GM18868 (cell line): ENCODE results near the gene TTLL4.
"Not testable (repeated sequence)": the region's sequence is repeated elsewhere in the genome, so short reads cannot be mapped to it uniquely, and the experiment has no call there.

ENCODE experiments used
- ATAC-seq: cut with Tn5 transposase; IDR thresholded peaks from one replicate; pipeline ENCODE4 v1.9.1; 2021; ENCODE audit warnings: mild to moderate bottlenecking, moderate library complexity; ENCODE audit not compliant: unreplicated experiment

The TTLL4 gene, protein sequence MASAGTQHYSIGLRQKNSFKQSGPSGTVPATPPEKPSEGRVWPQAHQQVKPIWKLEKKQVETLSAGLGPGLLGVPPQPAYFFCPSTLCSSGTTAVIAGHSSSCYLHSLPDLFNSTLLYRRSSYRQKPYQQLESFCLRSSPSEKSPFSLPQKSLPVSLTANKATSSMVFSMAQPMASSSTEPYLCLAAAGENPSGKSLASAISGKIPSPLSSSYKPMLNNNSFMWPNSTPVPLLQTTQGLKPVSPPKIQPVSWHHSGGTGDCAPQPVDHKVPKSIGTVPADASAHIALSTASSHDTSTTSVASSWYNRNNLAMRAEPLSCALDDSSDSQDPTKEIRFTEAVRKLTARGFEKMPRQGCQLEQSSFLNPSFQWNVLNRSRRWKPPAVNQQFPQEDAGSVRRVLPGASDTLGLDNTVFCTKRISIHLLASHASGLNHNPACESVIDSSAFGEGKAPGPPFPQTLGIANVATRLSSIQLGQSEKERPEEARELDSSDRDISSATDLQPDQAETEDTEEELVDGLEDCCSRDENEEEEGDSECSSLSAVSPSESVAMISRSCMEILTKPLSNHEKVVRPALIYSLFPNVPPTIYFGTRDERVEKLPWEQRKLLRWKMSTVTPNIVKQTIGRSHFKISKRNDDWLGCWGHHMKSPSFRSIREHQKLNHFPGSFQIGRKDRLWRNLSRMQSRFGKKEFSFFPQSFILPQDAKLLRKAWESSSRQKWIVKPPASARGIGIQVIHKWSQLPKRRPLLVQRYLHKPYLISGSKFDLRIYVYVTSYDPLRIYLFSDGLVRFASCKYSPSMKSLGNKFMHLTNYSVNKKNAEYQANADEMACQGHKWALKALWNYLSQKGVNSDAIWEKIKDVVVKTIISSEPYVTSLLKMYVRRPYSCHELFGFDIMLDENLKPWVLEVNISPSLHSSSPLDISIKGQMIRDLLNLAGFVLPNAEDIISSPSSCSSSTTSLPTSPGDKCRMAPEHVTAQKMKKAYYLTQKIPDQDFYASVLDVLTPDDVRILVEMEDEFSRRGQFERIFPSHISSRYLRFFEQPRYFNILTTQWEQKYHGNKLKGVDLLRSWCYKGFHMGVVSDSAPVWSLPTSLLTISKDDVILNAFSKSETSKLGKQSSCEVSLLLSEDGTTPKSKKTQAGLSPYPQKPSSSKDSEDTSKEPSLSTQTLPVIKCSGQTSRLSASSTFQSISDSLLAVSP

DNA sequence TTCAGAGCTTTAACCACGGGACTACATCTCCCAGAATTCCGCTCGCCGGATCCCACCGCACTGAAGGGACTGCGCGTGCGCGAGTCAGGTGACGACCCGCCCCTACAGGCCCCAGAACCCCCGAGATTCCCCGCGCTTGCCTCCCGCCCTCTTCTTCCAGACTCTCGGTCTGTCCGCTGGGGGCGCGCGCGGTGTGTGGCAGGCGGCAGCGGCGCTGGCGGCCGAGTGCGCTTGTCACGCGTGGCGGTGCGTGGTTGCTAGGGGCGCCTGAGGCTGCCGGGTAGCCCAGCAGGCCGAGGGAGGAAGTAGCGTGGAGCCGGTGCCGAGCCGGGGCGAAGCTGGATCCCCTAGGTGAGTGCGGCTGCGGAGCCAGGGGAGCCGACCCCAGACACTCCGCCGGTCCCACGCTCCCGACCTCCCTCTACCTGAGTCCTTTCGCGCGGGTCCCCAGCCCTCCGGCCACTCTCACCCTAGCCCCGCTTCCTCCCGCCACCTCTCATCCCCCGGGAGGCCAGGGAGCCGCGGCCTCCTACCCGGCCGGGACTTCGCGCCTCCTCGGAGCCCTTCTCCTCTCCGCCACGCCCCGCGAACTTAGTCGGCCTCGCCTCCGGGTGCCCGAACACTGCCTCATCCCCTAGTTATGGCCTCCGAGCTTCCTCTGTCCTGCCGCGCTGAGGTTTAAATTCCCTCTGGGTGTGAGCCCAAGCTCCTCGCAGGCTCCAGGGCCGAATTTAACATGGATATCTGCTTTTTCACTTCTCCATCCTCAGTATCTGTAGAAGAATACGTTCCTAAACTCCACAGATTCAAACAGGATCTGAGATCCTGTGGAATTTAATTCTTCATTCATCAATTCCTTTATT is at the start of gene TTLL4:
TSS of gene TTLL4 (plus strand) at position 149 of the 863 bp plus-strand sequence. CDS start 26,842 bp downstream, outside the sequence.
- ATAC-seq: peak; percentile 94

DNA sequence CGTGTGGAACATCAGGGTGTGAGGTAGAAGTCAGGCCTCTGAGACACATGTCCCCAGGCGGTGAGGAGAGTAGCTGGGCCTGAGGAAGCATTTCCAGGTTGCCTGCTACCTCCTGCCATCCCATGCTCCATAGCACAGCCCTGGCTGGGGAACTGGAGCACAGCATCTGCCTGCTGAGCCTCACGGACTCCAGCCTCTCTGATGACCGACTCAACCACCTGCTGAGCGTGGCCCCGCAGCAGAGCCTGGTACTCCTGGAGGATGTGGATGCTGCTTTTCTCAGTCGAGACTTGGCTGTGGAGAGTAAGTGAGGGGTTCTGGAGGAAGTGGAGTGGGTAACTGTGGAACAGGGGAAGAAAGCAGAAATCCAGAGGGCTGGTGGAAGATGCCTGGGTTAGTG is 48.3 kb upstream of the TTLL4 start:
- ATAC-seq: no peak

DNA sequence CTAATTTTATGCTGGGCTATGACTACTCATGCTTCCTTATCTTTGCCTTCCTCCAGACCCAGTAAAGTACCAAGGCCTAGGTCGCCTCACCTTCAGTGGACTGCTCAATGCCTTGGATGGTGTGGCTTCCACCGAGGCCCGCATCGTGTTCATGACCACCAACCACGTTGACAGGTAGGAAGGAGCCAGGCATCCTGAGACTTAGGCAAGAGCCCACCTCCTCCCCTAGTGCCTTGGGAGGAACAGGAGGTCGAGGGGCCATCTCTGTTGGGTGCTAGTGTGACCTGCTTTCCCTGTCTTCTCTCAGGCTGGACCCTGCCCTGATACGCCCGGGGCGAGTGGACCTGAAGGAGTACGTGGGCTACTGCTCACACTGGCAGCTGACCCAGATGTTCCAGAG is 47.8 kb upstream of the TTLL4 start:
- ATAC-seq: no peak

DNA sequence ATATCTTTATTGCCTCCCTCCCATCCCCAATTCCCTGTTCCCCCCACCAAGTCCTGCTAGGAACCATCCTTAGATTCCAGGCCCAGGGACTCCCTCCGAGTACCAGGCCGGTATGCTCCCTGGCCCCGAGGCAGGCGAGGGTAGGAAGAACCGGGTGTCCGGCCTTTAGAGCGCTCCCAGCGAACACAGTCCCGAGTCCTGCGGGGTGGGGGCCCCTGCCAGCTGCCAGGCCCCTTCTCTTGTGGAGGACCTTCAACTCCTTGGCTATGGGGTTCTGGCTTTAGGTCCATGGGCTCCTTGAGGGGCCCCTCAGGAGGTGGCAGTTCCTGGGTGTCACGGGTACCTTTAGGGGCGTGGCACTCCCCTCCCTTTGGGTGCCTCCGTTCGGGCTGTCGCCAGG is 46.7 kb upstream of the TTLL4 start:
- ATAC-seq: no peak

DNA sequence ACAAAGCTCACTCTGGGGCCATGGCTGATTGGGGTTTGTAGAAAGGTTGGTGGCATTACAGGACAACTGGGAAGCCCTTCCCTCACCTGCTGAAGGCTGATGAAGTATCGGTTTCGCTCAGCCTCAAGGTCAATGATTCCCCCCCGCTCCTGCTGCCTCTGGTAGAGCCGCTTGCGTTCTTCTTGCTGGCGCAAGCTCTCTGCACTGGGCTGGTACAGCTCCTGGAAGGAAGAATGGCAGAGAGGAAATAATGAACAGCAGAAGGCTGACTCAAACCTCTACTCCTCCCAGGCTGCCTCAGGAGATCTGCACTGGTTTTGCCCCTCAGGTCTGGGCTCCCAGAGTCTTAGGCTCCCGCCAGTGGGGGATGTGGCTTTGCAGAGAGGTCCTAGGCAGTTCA is 46.0 kb upstream of the TTLL4 start:
- no peak for ATAC-seq

DNA sequence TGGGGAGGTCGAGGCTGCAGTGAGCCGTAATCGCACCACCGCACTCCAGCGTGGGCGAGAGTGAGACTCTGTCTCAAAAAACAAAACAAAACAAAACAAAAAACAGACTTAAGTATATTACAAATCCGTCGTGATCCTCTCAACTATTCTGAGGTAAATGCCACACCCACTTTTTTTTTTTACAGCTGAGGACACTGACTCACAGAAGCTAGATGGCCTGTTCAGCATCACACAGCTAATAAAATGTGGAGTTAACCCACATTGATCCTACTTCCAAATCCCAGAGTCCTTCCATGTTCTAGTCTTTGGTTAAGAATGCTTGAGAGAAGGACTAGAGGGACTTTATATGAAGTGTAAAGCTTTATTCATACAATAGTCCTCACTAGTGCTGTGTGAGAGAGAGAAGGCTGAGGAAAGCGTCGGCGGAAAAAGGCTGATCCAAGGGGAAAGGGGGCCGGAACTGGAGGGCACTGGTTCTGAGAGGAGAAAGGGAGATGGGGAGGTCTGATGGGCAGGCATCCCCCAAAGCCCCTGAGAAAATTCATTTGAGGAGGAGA is 39.5 kb upstream of the TTLL4 start:
- no peak for ATAC-seq

DNA sequence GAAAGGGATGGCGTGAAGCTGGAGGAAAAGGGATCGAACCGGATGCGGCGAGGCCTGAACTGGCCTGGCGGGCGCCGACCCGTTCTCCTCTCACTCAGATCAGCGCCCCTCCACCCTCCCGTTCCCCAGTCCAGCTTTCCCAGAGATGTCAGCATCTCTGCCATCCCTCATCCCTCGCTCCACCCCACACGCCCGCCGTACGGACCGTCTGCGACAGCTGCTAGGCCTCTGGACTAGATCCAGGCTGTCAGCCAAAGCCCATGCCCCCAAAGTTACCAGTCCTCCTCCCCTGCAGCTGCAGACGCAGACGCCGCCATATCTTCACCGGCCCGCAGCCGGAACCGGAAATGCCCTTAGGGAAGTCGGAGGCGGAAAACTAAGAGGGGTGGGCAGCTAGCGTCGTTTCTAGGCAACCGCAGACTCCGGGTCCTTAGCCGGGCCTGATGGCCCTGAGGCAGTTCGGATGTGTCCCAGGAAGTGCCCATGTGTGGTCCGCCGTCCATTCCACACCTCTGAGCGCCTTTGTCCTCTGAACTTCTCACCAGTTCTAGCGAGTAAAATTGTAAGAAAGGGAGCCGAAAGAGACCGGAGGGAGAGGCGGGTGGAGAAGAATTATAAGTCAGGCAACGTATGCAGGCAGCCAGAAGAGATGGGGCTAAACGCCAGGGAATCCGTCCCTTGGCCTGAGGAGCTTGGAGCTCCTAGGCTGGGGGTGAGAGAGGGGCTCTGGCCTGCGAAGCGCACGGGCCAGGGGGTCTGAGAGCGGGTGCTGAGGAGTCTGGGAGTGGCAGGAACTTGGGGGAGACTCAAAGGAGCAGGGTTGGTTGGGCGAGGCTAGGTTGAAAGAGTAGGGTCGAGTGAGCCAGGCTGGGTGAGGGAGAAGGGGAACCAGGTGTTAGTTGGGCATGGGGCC is 38.7 kb upstream of the TTLL4 start, which contains the start of the genes RNF25 and STK36:
TSS of gene RNF25 (minus strand) at position 349 of the 913 bp plus-strand sequence. CDS start at position 317, 32 bp downstream.
TSS of gene STK36 (plus strand) at position 433 of the 913 bp plus-strand sequence. CDS start 744 bp downstream, outside the sequence.
- ATAC-seq: peak; percentile 99

DNA sequence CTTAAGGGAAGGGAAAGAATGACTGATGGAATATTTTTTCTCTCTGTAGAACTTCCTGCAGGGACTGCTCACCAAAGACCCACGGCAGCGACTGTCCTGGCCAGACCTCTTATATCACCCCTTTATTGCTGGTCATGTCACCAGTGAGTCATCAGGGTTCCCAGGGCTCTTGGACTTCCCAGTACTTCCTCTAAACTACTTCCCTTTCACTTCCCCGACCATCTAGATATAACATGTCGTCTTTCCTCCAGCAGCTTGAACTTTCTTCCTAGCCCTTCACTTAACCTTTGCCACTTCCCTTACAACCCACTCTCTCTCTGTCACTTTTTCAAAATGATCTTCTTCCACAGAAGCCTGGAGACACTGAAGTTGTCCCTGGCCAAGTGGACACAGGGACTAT is 31.5 kb upstream of the TTLL4 start:
- ATAC-seq: no peak

DNA sequence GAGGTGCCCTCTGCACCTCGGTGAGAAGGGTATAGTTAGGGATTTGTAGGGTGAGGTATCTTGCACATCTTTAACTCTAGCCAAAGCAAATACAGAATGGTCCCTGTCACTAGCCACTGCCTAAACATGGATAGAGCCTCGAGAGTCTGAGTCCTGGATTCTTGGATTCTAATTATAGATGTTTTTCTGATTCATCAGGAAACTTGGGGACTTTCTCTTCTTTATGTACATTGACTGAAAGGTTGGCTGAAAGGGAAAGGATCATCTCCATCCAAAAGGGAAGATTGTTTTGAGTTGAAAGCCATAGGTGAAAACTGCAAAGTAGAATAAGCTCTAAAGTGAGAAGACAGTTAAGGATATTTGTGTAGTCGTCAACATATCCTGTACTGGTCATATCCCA is 30.6 kb upstream of the TTLL4 start:
- no peak for ATAC-seq

DNA sequence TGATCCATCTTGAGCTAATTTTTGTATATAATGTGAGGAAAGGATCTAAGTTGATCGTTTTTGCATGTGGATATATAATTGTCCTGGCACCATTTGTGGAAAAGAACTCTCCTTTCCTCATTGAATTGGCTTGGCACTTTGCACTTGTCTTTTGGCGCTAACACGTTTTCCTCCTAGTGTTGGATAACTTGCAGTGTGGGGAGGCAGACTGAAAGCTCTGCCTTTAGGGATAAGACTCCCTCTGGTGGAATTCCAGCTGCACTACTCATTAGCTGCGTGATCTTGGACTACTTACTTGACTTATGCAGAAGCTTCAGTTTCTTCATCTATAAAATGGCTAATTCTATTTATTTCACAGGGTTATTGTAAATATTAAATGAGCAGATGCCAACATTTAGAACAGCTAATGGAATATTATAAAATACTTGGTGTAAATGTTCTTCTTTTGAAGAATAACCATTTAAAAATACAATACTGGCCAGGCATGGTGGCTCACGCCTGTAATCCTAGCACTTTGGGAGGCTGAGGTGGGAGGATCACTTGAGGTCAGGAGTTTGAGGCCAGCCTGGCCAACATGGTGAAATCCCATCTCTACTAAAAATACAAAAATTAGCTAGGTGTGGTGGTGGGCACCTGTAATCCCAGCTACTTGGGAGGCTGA is 23.1 kb upstream of the TTLL4 start:
- ATAC-seq: not testable (repeated sequence)

DNA sequence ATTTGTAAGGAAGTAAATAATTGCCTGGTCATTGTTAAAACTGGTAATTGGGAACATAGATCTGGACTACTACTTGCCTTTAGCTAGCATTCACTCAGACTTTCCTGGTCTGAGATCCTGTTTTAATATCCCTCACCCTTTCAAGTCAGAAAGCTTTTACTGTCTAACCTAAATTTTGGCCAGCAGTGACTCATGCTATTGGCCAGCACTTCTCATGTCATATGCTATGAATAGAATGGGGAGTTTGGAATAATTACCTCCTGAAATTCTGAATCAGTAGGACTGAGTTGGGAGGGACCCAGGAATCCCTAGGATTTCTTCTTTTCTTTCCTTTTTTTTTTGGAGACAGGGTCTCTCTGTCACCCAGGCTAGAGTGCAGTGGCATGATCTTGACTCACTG is 19.4 kb upstream of the TTLL4 start:
- ATAC-seq: no peak

DNA sequence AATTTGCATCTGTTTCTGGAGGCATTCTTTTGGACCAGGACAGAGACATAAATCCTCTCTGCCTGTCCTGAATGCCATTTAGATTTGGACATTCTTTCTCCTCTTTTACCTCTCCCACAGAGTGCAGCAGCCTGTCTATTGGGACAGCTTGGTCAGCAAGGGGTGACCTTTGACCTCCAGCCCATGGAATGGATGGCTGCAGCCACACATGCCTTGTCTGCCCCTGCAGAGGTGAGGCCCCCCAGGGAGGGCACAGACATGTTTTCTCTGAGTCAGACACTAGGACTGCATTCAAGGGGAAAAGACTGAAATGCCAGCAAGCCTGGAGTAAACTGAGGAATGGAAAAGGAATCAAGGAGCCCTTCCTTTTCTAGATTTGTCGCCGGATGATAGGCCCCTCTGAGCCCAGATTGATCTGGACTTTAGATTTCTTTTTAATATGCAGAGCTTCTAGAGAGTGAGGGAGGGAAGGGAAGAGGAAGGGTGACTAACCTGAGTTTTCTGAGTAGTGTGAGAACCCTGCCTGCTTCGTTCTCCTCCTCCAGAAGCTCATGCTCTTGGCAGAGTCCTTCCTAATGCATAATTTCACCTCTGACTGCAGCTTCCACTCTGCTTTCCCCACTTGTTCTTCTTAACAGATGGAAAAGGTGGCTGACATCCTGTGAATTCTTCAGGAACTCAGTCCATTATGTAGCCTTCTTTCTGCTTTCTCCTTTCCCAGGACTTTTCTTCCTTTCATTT is 16.1 kb upstream of the TTLL4 start:
- ATAC-seq: no peak

DNA sequence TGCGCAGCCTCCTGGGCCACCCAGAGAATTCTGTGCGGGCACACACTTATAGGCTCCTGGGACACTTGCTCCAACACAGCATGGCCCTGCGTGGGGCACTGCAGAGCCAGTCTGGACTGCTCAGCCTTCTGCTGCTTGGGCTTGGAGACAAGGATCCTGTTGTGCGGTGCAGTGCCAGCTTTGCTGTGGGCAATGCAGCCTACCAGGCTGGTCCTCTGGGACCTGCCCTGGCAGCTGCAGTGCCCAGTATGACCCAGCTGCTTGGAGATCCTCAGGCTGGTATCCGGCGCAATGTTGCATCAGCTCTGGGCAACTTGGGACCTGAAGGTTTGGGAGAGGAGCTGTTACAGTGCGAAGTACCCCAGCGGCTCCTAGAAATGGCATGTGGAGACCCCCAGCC is 11.8 kb upstream of the TTLL4 start:
- ATAC-seq: no peak

DNA sequence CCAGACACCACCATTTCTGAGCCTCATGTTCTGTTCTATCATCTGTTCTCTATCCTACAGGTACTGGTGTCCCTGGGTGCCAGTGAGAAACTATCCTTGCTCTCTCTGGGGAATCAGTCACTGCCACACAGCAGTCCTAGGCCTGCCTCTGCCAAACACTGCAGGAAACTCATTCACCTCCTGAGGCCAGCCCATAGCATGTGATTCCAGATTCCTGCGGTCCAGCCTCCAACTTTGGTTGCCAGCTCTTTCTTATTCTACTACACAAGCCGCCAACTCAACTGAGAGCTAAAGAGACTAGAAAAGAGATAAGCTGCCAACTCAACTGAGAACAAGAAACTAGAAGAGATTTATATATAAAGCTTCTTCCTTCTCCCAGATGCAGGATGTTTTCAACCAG is 8.8 kb upstream of the TTLL4 start:
- no peak for ATAC-seq

DNA sequence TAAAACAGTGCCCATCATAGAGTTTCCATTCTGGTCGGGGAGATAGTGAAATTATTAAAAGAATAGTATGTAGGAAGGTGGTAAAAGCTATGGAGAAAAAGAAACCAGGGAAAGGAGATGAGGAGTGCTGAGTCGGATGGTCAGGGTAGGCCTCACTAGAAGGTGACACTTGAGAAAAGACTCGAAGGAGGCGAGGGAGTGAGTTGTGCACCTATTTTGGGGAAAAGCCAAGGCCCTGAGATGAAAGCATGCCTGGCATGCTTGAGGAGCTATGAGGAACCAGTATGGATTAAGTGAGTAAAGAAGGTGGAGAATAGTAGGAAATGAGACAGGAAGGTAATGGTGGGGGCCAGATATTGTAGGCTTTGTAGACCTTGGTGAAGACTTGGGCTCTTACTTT is 7.3 kb upstream of the TTLL4 start:
- no peak for ATAC-seq

DNA sequence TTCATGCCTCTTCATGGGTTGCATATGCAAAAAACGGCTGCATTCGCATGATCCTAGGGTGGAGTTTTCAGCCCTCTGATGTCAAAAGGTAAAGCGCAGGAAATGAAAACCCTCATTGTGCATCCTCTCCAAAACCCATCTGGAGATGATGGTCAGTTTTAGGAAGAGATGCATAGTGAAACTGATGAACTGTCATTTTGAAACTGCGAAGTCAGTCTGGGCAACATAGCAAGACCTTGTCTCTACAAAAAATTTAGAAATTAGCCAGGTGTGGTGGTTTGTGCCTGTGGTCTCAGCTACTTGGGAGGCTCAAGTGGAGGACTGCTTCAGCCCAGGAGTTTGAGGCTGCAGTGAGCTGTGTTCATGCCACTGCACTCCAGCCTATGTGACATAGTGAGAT is 2.5 kb upstream of the TTLL4 start:
- ATAC-seq: no peak

DNA sequence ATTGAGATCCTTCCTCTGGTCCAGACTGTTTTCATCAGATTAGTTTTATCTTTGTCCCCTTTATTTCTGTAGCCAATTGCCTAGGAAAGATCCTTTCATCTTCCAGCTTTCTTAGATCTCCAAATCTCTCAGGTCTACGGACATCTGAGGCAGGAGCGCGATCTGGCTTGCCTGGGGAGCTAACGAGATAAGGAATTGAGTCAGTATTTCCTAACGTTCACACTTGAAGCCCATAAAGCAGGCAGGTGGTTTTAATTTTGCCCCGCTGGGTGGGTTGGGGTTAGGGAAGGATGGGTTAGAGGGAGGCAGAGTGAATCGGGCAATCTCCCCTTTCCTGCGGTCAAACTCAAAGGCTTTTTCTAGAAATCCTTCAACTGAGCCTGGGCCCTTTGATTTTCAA is 727 bp upstream of the TTLL4 start:
- no peak for ATAC-seq

DNA sequence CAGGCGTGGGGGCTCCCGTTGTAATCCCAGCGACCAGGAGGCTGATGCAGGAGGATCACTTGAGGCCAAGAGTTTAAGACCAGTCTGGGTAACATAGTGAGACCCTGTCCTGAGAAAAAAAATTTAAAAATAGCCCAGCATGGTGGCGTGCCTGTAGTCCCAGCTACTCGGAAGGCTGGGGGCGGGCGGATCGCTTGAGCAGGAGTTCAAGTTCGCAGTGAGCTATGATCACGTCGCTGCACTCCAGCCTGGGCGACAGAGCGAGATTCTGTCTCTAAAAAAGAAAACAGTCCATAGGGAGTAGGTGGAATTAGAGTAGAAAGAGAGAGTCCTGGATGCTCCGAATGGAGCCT is 325 bp upstream of the TTLL4 start:
- no peak for ATAC-seq
